Activated CD8-positive, alpha-beta memory T cell treated with anti-CD3 and anti-CD28 coated beads, Interleukin-2, amount 50 U/mL, for 24 hours (primary cell): Measurements from ENCODE around the gene FOLR2.

Source experiments
- DNase-seq: peaks from one replicate; pipeline ENCODE4 v3.0.0-alpha.2; 2020; ENCODE audit errors: extremely low read depth

Gene FOLR2

GRCh38 chr11:72267956-72268617 is 51.5 kb downstream of the FOLR2 start:
- no peak for DNase-seq
